ENCODE measurements around the gene FARP2. TPM values are rescaled to one million over a fixed set of nuclear protein-coding genes. Genes with fewer than 3 reads are reported as not detected.

FARP2 gene
- total RNA-seq, 4 donors from 2014 or later: 70.0 to 185 (median 95.5) TPM

DNA sequence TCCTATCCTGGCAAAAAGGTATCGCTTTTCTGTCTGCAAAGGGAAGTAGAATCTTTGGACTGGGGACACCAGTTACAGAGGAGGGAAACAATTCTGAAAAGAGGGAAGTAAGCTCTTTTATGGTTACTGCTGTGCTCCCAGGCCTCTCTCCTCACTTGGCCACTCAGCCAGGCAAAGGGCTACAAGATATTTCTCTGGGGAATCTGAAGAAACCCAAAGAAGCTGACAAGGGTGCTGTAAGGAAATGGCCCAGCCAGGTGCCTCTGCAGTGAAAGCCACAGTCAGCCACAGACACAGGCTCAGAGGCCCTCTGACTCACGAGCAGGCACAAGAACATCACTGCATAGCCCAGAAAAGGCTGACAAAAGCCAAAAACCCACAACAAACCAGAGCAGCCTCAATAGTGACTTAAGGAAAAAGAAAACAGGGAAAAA, 46.4 kb upstream of the FARP2 start:
- no peak overlapping the region for H3K4me3 ChIP-seq
- H3K9me3 ChIP-seq: no peaks in the 10 kb centered on the region
- no peak overlapping the region for H3K27ac ChIP-seq
- DNase-seq (ENCODE audit: low spot score in 2 of 2): no peak
- H3K27me3 ChIP-seq: no peaks in the 10 kb centered on the region
- no peaks in the 10 kb centered on the region for H3K36me3 ChIP-seq
- H3K4me1 ChIP-seq: peaks cover 55% of the 10 kb centered on the region
- WGBS: 34% methylated on average over 2 of the region's 2 CpGs
- TF ChIP-seq CTCF (IDR thresholded peaks at IDR 0.05) (no peak), EP300 (IDR thresholded peaks at IDR 0.05) (no peak), POLR2AphosphoS5 (IDR thresholded peaks at IDR 0.05) (no peak), POLR2A (IDR thresholded peaks at IDR 0.05) (no peak)

- DNase-seq (ENCODE audit: low spot score in 2 of 2): no peak
- WGBS: 83% methylated on average over 13 of the region's 13 CpGs
- no peaks in the 10 kb centered on the region for H3K27me3 ChIP-seq
- no peak for TF ChIP-seq EP300 (IDR thresholded peaks at IDR 0.05)
- no peak for TF ChIP-seq POLR2A (IDR thresholded peaks at IDR 0.05)
- TF ChIP-seq CTCF (IDR thresholded peaks at IDR 0.05): no peak
- no peak for TF ChIP-seq POLR2AphosphoS5 (IDR thresholded peaks at IDR 0.05)
- H3K9me3 ChIP-seq: no peaks in the 10 kb centered on the region
- no peak overlapping the region for H3K27ac ChIP-seq
- H3K4me3 ChIP-seq: no peak overlapping the region
- H3K4me1 ChIP-seq: peaks cover 52% of the 10 kb centered on the region
- no peaks in the 10 kb centered on the region for H3K36me3 ChIP-seq
Measured at GRCh38 chr2:241310917-241311566, 45.0 kb upstream of the FARP2 start.

- no peaks in the 10 kb centered on the region for H3K9me3 ChIP-seq
- H3K36me3 ChIP-seq: no peaks in the 10 kb centered on the region
- WGBS: 29% methylated on average over 4 of the region's 4 CpGs
- no peaks in the 10 kb centered on the region for H3K27me3 ChIP-seq
- DNase-seq (ENCODE audit: low spot score in 2 of 2): no peak
- no peak overlapping the region for H3K27ac ChIP-seq
- peaks cover 58% of the 10 kb centered on the region for H3K4me1 ChIP-seq
- no peak overlapping the region for H3K4me3 ChIP-seq
- no peak for TF ChIP-seq CTCF (IDR thresholded peaks at IDR 0.05)
- no peak for TF ChIP-seq EP300 (IDR thresholded peaks at IDR 0.05)
Measured at GRCh38 chr2:241312082-241312481, 44.0 kb upstream of the FARP2 start.

DNA sequence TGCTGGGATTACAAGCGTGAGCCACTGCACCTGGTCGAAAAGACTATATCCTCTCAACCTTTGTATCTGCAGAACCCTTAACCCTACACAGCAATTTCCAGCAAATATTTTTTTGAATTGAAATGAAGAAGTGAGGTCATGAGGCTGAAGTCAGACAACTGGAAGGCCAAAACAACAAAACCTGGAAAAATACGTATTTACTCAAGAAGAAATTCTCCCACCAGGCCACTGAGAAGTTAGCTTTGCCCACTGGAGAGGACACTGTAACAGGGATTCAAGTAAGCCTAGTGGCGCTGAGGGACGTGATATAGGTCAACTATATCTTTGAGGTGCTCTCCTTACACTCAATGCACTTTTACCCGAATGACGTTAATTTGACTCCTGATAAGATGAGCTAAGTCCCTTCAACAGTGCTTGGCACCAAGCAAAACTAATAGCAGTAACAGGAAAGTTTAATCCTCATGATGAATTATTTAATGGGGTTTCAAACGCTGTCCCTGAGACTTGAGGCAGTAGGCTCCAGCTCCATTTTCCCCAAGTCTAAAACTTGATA, 42.5 kb upstream of the FARP2 start:
- no peak for TF ChIP-seq POLR2A (IDR thresholded peaks at IDR 0.05)
- TF ChIP-seq POLR2AphosphoS5 (IDR thresholded peaks at IDR 0.05): no peak
- no peak for TF ChIP-seq EP300 (IDR thresholded peaks at IDR 0.05)
- TF ChIP-seq CTCF (IDR thresholded peaks at IDR 0.05): no peak
- Histone ChIP-seq H3K4me1 (peaks cover 73% of the 10 kb centered on the region), H3K4me3 (no peak overlapping the region), H3K9me3 (no peaks in the 10 kb centered on the region), H3K27me3 (no peaks in the 10 kb centered on the region), H3K27ac (no peak overlapping the region), H3K36me3 (no peaks in the 10 kb centered on the region)
- DNase-seq (ENCODE audit: low spot score in 2 of 2): no peak
- WGBS: 92% methylated on average over 8 of the region's 8 CpGs

DNA sequence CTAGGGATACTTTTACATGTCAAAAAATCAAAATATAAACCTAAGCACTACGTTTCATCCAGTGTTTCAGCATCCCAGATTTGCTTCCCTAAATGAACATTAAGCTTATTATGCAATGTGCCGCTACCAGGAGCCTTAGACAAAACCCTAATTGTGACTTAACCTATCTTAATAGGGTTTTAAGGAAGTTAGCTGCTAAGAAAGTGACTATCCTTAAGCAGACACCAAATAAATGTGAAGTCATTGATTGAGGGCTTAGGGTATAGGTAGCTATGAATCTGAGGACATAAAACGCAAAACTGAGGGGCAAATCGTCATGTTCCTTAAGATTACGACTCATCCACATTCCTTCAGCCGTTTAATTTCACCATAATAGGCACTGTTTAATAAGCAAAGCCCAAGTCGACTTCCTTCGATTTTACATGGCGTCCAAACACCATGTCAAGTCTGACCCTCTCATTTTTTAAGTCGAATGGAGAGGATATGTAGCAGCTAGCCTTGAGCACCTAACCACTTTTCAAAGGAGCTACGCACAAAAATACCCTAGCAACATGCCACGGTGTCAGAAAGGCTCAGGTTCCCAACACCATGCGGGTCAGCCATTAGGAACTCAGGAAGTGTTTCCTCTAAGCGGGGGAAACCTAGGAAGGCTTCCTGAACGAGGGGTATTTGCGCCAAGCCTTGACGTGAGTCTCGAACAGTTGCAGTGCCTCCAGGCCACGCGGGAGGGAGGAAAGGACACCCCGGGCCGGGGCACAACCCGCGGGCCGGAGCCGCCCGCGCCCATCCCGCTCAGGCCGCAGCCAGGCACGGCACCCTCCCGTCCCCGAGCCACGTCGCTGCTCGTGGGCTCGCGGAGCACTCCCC, 41.6 kb upstream of the FARP2 start:
- no peaks in the 10 kb centered on the region for H3K9me3 ChIP-seq
- WGBS: 12% methylated on average over 13 of the region's 38 CpGs
- no peak for DNase-seq (ENCODE audit: low spot score in 2 of 2)
- H3K4me3 ChIP-seq: peak overlapping the region; percentile 80
- TF ChIP-seq POLR2AphosphoS5 (IDR thresholded peaks at IDR 0.05) (no peak), POLR2A (IDR thresholded peaks at IDR 0.05) (no peak), EP300 (IDR thresholded peaks at IDR 0.05) (no peak), CTCF (IDR thresholded peaks at IDR 0.05) (no peak)
- peak overlapping the region; percentile 99 for H3K27ac ChIP-seq
- peaks cover 77% of the 10 kb centered on the region for H3K4me1 ChIP-seq
- H3K27me3 ChIP-seq: no peaks in the 10 kb centered on the region
- no peaks in the 10 kb centered on the region for H3K36me3 ChIP-seq
